ENCODE data around the gene DAP. TPM values are rescaled to one million over a fixed set of nuclear protein-coding genes. Genes with fewer than 3 reads are reported as not detected.

Gene DAP
- total RNA-seq, 3 donors from 2014 or later = 60.8 to 63.8 (median 61.9) TPM

- no peaks in the 10 kb centered on the region for H3K9me3 ChIP-seq
- no peak for DNase-seq (ENCODE audit: low spot score in 2 of 2)
- H3K4me1 ChIP-seq = no peaks in the 10 kb centered on the region
- TF ChIP-seq POLR2A (IDR thresholded peaks at IDR 0.05) (no peak), POLR2AphosphoS5 (IDR thresholded peaks at IDR 0.05) (no peak)
- TF ChIP-seq, protein P1, sequence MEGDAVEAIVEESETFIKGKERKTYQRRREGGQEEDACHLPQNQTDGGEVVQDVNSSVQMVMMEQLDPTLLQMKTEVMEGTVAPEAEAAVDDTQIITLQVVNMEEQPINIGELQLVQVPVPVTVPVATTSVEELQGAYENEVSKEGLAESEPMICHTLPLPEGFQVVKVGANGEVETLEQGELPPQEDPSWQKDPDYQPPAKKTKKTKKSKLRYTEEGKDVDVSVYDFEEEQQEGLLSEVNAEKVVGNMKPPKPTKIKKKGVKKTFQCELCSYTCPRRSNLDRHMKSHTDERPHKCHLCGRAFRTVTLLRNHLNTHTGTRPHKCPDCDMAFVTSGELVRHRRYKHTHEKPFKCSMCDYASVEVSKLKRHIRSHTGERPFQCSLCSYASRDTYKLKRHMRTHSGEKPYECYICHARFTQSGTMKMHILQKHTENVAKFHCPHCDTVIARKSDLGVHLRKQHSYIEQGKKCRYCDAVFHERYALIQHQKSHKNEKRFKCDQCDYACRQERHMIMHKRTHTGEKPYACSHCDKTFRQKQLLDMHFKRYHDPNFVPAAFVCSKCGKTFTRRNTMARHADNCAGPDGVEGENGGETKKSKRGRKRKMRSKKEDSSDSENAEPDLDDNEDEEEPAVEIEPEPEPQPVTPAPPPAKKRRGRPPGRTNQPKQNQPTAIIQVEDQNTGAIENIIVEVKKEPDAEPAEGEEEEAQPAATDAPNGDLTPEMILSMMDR (IDR thresholded peaks at IDR 0.05) = no peak
- no peaks in the 10 kb centered on the region for H3K27me3 ChIP-seq
- peak overlapping the region; percentile 68 to 88 for H3K27ac ChIP-seq
- H3K4me3 ChIP-seq = no peak overlapping the region
- no peaks in the 10 kb centered on the region for H3K36me3 ChIP-seq
- intact Hi-C loops (cut with DNase I; ENCODE audit: low total_unique reads) = no loop called here
Measured at GRCh38 chr5:10727861-10728260, 33.2 kb downstream of the DAP start.

DNA sequence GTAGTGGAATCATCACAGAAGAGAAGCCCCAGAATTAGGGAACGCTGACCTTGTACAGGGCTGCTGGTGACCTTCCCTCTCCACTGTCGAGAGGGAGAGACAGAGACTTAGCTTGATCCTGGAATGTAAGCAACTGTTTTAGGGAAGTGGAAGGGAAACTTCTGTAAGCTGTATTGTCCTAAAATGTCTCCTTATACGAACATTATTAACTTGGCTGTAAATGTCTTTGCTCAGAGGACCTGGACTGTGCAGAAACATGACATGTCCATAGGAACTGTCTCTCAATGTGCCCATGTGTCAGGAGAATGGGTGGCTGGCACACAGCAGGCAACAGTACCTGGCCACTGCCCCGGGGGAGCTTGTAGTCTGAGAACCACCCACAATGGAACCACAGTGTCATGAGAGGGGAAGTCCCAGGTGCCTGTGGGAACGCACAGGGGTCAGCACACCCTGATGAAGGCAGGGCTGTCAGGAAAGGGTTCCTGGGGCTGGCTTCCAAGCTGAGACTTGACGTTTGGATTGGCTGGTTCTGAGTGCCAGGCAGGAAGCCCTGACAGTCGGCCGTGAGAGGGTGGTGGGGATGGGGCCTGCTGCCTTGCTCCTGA lies 34.0 kb downstream of the DAP start:
- DNase-seq (ENCODE audit: low spot score in 2 of 2) = peak in 1 of 2 donors; percentile 26
- TF ChIP-seq POLR2A (IDR thresholded peaks at IDR 0.05) = no peak
- no peak for TF ChIP-seq POLR2AphosphoS5 (IDR thresholded peaks at IDR 0.05)
- TF ChIP-seq, protein P1 (IDR thresholded peaks at IDR 0.05) = no peak
- Histone ChIP-seq H3K36me3 (no peaks in the 10 kb centered on the region), H3K27ac (peak overlapping the region; percentile 68 to 88), H3K27me3 (no peaks in the 10 kb centered on the region), H3K4me1 (no peaks in the 10 kb centered on the region), H3K9me3 (no peaks in the 10 kb centered on the region), H3K4me3 (no peak overlapping the region)
- intact Hi-C loops (cut with DNase I; ENCODE audit: low total_unique reads) = no loop called here

DNA sequence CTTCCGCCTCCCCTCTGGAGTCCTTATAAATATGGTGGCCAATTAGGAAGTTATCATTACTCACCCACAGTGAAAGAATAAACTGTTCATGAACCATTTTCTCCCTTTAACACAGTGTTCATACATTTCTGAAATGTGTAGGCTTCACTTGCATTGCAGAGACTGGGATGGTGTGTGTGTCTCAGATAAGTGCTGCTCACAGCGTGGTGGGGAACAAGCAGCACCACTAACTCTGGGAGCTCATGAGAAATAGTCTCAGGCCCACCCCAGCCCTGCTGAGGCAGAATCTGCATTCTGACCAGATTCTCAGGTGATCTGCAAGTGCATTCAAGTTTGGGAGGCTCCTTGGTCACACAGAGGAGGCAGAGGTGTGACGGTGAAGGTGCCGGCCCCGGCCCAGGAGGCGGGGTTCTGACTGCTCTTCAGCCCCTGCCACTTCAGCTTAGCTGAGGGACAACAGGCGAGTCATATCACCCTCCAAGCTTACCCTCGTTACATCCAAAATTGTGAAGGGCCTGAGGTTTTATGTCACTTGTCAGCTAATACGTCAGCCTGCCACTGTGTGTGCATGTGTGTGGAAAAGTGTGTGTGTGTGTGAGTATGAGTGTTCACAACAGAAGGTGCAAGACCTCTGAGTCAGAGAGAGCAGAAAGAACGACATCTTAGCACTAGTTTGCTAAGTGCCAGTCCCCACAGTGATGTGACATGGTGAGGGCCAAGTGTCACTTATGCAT lies 34.7 kb downstream of the DAP start:
- Histone ChIP-seq H3K27ac (peak overlapping the region; percentile 81 to 88), H3K4me1 (no peaks in the 10 kb centered on the region), H3K4me3 (no peak overlapping the region), H3K36me3 (no peaks in the 10 kb centered on the region), H3K9me3 (no peaks in the 10 kb centered on the region), H3K27me3 (no peaks in the 10 kb centered on the region)
- DNase-seq (ENCODE audit: low spot score in 2 of 2) = no peak
- intact Hi-C loops (cut with DNase I; ENCODE audit: low total_unique reads) = no loop called here
- no peak for TF ChIP-seq POLR2AphosphoS5 (IDR thresholded peaks at IDR 0.05)
- TF ChIP-seq POLR2A (IDR thresholded peaks at IDR 0.05) = no peak
- TF ChIP-seq, protein P1 (IDR thresholded peaks at IDR 0.05) = no peak

DNA sequence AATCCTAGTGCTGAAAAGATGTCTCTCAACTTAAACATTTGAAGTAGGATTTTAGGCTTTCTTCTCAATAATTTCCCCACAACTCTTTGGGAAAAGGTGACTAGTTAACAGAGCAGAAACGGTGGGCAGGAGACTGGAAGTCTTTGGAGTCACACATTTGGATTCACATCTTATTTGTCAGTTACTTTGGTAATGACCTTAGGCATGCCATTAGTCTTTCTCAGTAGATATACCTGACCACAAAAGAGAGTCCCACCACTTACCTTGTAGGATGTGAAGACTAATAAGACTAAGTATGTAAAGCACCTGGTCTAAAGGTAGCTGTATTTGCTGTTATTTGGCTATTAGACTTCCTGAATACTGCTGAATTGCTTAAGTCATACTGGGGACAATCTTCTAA lies 35.4 kb downstream of the DAP start:
- Histone ChIP-seq H3K27ac (peak overlapping the region; percentile 81 to 88), H3K9me3 (no peaks in the 10 kb centered on the region), H3K36me3 (no peaks in the 10 kb centered on the region), H3K4me3 (no peak overlapping the region), H3K27me3 (no peaks in the 10 kb centered on the region), H3K4me1 (no peaks in the 10 kb centered on the region)
- intact Hi-C loops (cut with DNase I; ENCODE audit: low total_unique reads) = no loop called here
- DNase-seq (ENCODE audit: low spot score in 2 of 2) = no peak
- TF ChIP-seq POLR2AphosphoS5 (IDR thresholded peaks at IDR 0.05) = no peak
- TF ChIP-seq, protein P1 (IDR thresholded peaks at IDR 0.05) = no peak
- TF ChIP-seq POLR2A (IDR thresholded peaks at IDR 0.05) = no peak

GRCh38 chr5:10724781-10725507 lies 36.1 kb downstream of the DAP start:
- no peaks in the 10 kb centered on the region for H3K27me3 ChIP-seq
- no peaks in the 10 kb centered on the region for H3K36me3 ChIP-seq
- no peaks in the 10 kb centered on the region for H3K9me3 ChIP-seq
- no peak for TF ChIP-seq POLR2A (IDR thresholded peaks at IDR 0.05)
- TF ChIP-seq, protein P1 (IDR thresholded peaks at IDR 0.05) = no peak
- no peak for TF ChIP-seq POLR2AphosphoS5 (IDR thresholded peaks at IDR 0.05)
- peak overlapping the region; percentile 81 to 88 for H3K27ac ChIP-seq
- peak overlapping the region in 1 of 3 donors; percentile 6 for H3K4me3 ChIP-seq
- H3K4me1 ChIP-seq = no peaks in the 10 kb centered on the region
- DNase-seq (ENCODE audit: low spot score in 2 of 2) = no peak
- intact Hi-C loops (cut with DNase I; ENCODE audit: low total_unique reads) = no loop called here
